Head of caudate nucleus (tissue), 42 donors: ENCODE results near the gene FBN2.

Source experiments
- DNase-seq, 42 donors: peaks; one replicate each; pipeline versions ENCODE4 v3.0.0 to v3.0.0-alpha.2; 2020 to 2021; ENCODE audit warnings: mixed read lengths in 7 of 42
- intact Hi-C: fragments of 100-400 bp; cut with DNase I; formaldehyde crosslinking; loops from one replicate; pipeline ENCODE4 v1.15.0; 2022

Gene FBN2

DNA sequence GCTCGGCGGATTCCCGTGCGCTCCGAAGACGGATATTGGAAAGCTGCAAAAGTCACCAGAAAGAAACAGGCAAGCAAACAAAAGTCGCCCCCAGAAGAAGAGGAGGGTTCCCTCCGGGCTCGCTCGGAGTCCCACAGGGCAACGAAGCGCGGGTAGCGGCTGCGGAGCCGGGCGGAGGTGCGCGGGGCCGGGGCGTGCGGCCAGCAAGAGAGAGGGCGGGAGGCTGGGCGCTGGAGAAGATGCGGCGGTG lies at the start of gene FBN2:
Gene FBN2, minus strand, starts transcription at position 246 of the 250 bp plus-strand sequence. CDS start 642 bp downstream, outside the sequence.
- intact Hi-C loops: no loop called here
- DNase-seq: no peak

DNA sequence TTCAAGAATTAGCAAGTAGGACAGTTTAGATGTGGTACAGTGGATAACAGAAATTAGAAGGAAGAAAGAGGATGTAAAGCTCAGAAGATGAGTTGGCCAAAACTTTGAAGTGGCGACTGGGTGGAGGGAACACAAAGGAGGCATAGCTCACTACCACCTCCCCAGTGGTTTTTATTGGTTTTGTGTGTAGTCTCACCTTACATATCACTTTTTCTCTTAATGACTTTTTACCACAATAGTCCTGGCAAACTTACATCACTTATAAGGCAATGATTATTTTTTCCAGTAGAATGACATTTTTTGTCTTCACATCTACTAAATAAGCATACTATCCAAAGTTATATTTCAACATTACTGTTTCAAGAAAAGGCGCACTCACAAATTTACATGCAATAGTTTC lies 49.2 kb upstream of the FBN2 start:
- intact Hi-C loops: no loop called here
- no peak for DNase-seq

DNA sequence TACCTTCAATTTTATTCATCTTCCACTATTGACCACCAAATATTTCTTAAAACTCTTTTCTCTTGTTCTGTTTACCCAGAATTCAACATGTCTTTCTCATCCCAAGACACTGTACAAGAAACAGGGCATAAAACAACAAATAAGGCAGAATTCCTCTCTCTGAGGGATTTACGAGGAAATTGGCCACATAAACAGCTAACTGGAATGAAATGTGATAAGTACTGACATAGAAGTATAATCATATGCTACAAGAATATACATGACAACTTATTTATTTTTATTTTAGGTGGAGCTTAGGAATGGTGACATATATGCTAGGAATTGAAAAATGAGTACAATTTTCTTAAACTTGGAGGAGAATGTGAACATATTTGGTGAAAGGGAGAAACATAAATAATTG lies 48.8 kb upstream of the FBN2 start:
- intact Hi-C loops: no loop called here
- DNase-seq: no peak

DNA sequence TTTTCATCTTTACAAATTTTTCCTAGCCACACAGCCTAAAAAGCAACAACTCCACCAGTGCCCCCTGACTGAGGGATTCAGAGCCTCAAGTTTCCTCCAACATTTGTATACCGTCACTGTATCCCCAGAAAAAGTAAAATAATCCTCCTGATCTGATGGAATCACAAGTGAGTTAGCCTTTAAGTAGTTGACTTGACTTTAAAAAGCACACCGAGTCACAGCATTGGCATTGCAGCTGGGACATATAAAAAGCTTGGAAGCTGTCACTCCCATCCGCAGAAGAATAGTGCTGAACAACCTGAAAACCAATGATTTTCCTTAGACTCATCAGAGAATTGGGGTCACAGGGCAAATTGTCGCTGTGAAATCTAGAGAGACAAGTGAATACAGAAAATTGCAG lies 41.6 kb upstream of the FBN2 start:
- no peak for DNase-seq
- intact Hi-C loops: no loop called here

DNA sequence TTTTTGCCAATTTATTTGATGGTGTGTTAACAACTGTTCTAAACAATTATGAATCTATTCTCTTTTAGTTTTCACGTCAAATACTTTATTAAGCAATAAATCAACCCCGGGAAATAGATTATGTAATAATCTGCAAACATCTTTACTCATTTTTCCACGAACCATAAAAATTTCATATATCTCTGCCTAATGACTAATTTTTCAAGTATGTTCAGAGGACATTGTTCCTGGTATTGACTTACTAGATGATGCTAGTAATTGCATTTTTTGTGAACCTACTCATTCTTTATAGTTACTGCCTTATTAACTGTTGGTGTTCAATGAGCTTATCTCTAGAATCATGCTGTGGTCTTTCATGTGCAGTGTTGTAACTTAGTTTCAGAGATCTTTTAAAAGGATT lies 41.0 kb upstream of the FBN2 start:
- intact Hi-C loops: no loop called here
- no peak for DNase-seq

DNA sequence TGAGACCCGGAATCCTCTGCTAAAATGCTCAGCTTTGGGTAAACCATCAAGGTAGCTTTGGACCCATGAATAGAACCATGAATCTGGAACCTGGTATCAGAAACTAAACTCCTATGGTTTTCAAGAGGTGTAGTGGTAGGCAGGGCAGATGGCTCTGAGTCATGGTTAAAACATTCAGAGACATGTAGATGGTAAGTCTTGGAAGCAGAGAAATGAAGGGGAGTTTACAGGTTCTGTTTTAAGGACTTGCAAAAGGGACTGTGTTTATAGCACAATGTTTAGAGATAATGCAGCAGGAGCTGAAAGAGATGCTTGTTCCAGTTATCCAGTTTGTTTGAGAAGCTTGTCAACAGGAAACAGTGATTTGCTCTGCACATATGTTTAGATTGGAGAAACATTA lies 36.0 kb upstream of the FBN2 start:
- DNase-seq: no peak
- intact Hi-C loops: no loop called here

DNA sequence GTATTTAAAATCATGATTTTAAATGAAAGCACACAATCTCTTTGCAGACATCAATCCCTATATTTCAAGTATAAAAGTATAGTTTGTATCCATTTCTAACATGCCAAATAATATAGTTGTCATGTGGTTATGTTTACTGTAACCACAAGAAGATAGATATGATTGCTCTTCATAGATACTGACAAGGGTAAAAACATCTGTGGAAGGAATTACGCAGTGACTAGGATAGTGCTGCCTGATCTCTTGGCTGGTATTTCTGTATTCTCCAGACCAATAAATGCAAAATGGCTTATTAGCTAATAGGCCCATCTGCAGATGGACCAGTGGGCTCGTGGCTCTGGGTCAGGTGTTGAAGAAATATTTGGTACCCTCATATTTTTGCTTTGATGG lies 34.9 kb upstream of the FBN2 start:
- no peak for DNase-seq
- intact Hi-C loops: no loop called here

DNA sequence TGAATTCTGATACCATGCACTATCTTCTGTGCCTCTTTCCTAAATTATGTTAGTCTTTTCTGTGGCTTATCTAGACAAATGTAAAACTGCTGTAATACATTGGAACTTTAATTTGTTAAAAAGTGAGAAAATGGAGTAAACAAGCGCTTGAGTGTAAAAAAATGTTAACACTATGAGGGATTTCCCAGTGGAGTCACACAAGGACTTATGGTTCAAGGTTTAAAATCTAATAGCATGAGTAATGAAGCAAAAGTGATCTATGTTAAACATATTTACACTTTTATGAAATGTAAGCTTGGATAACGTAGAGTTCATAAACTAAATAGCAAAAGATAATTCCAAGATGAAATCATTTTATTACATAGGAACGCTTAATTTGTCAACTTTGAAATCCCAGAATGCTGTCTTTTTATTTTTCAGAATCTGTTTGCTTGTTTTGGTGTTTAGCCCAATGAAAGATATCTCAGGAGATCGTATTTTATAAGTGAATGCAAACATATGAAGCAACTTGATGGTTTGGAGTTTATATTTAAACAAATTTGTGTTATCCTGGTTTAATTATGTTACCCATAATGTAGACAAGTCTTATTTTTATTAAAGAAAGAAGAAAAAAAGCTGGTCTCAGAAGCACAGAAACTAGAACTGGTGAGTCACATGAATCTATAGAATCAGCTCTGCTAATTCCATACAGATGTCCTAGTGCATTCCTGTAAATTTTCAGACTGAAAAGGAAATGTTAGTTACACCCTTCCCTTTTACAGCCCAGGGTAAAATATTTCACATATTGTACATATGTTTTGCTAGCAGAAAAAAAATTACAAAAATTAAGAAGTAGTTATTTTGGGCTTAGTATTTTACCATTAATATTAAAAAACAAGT lies 34.2 kb upstream of the FBN2 start:
- DNase-seq: no peak
- intact Hi-C loops: no loop called here

DNA sequence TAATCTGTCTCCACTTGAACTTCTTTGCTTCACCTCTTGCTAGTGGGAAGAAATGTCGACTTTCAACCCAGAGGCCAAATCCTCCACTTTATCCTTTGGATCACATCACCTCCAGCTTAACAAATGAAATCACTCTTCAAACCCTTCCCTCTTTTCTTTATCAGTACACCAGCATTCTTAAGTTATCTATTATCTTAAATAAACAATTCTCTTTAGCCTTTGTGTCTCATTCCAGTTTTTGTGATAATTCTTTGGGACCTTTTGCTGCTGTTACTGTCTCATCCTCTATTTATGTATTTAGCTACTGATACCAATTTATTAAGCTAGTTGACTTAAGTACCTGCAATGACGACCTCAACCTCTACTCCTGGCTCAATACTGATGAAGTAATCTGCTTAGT lies 28.1 kb upstream of the FBN2 start:
- intact Hi-C loops: no loop called here

DNA sequence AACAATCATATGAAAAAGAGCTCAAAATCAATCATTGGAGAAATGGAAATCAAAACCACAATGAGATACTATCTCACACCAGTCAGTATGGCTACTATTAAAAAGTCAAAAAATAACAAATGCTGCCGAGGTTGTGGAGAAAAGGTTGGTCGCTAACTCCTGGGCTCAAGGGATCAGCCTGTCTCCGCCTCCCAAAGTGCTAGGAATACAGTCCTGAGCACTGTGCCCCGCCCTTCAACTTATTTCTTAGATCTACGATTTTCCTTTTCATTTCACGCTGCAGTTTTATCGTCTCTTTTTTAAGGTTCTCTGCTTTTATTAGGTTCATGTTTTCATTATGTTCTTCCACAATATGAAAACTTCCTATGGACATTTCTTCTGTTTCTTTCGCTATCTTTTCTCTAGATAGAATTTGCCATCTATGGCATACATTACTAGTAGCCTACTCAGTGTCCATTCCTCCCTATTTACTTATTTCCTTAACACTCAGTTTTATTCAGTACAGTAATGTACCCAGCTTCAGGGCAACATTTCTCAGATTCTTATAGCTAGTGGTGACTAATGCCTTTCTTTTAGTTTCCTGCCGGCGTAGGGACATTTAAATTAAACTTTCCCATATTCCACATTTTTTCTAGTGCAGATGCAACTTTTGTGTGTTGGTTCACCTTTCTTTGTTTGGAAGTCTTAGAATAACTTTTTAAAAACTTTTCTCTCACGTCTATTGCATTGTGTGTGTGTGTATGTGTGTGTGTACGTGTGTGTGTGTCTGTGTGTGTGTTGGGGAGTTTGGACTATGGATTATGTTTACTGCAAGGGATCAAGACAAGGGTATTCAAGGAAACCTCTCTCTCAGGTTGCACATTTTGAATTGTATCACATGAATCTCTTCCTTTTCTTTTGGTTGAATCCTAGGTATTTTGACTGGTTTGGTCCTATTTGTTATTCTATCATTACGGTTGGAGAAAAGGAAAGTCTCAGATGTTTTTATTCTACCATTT lies 21.6 kb upstream of the FBN2 start:
- intact Hi-C loops: no loop called here
- no peak for DNase-seq

More for the DNA sequence above, 28.1 kb upstream of the FBN2 start:
- DNase-seq: no peak

DNA sequence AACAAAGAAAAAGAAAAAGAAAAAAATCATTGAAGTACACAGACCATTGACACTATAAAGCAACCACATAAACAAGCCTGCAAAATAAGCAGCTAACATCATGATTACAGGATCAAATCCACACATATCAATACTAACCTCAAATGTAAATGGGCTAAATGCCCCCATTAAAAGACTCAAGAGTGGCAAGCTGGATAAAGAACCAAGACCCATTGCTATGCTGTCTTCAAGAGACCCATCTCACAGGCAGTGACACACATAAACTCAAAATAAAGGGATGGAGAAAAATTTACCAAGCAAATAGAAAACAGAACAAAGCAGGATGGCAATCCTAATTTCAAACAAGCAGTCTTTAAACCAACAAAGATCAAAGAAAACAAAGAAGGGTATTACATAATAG lies 15.7 kb upstream of the FBN2 start:
- intact Hi-C loops: no loop called here

DNA sequence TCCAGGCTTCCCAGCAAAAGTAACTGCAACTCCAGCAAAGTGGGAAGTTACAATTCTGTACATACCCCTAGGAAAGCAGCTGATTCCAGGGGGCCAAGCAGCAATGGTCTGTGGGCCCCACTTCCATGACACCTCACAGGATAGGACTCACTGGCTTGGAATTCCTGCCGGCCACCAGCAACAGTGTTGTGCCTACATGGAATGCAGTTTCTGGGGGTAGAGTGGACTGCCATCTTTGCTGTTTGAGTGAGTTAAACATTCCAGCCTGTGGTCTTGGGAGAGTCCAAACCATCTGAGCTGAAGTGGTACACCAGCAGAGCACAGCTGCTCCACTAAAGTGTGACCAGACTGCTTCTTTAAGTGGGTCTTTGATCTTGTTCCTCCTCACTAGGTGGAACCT lies 13.4 kb upstream of the FBN2 start:
- intact Hi-C loops: no loop called here
- DNase-seq: no peak

More for the DNA sequence above, 15.7 kb upstream of the FBN2 start:
- no peak for DNase-seq

DNA sequence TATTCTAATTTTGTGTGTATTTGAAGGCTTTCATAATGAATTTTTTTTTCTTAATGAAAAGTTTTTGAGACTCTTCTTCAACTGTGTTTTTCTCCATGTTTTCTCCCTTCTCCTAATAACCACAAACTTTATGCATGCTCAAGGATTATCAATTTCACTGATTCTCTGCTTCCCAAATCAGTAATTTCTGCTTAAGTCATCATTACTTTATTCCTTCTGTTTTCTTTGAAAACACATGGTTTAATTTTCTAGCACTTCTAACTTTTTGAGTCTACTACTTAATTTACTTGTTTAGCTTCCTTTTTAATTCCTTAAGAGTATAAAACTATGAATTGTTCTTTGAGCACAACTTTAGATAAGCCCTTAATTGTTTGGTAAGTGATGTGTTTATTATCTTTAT lies 11.5 kb upstream of the FBN2 start:
- DNase-seq: no peak
- intact Hi-C loops: no loop called here

DNA sequence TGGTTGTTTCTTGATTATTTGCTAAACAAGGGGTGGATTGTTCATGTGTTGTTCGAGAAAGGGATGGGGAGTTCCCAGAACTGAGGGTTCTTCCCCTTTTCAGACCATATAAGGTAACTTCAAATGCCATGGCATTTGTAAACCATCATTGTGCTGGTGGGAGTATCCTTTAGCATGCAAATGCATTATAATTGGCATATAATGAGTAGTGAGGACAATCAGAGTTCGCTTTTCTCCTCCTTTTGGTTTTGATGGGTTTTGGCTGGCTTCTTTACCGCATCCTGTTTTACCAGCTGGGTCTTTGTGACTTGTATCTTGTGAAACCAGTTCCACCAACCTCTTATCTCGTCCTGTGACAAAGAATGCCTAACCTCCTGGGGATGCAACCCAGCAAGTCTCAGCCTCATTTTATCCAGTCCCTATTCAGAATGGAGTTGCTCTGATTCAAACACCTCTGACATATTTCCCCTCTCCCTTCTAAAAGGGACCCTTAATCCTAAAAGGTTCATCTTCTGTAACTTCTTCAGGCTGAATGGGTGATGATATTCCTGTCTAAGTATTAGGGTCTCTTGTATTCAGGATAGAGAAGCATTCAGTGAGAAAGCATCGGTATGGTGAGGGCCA lies 8.7 kb upstream of the FBN2 start:
- intact Hi-C loops: no loop called here
- no peak for DNase-seq

DNA sequence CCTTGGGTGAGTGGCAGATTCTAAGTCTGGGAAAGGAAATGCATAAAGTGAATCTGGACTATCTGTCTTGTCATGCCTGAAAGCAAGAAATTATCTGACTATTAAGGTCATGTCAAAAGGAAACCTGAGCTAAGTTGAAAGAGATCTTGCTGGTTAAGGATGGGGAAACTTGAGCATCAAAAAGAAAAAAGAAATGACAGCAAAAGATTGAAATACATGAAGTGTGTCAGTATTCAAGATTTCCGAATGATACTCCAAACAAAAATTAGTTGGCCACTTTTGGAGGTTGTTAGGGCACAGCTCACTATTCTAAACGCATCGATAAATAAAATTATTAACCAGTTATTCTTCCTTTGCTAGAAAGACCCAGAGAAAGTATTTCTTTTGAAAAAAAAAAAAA lies 3.3 kb upstream of the FBN2 start:
- DNase-seq: no peak
- intact Hi-C loops: no loop called here

DNA sequence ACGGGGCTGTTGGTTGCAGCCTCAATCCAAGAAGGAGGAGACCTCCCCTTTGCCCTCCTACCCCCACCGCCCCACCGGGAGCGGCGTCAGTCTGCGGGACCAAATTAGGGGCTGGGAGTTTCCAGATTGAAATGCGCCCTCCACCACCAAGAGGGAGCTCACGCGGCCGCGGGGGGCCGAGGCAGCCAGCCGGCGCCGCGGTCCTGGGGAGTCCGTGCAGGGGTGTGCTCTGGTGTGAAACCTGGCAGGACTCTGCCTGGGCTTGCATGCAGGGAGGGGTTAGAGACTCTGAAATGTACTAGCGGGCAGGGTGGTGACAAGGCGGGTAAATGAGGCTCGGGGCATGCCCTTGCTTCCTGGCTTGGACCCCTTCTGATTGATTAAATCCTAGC lies 989 bp upstream of the FBN2 start:
- no peak for DNase-seq
- intact Hi-C loops: no loop called here

DNA sequence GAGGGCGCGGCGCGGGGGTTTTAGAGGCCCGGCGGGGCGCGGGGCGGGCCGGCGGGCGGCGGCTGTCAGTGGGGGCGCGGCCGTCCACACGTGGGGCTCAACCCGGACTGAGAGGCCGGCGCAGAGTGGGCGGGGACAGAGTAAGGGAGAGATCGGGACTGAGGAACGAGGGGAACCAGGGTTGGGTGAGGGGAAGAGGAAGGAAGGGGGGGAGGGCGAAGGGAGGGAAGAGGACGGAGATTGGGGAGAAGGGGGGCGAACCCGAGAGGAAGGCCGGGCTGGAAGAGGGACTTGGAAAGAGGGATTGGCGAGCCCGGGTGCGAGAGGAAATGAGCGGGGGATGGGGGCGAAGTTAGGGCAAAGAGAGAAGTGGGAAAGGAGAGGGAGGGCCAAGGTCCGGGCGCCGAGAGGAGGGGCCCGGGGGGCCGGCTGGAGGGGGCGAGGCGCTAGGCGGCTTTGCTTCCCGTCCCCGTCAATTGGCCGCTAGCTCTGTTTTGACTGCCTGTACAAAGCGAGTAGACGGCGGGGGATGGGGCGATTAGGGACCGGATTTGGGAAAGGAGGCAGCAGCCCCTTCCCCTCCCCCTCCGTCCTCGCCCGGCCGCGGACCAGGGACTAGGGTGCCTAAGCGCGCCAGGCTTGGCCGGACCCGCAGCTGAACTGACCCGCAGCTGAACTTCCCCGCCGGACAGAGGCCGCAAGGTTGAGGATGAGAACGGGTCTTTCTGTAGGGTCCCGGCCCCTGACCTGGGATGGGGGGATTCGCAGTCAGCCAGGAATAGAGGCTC lies 399 bp upstream of the FBN2 start:
- peak in 14 of 42 donors; percentile 8 to 61 (median 15) for DNase-seq

DNA sequence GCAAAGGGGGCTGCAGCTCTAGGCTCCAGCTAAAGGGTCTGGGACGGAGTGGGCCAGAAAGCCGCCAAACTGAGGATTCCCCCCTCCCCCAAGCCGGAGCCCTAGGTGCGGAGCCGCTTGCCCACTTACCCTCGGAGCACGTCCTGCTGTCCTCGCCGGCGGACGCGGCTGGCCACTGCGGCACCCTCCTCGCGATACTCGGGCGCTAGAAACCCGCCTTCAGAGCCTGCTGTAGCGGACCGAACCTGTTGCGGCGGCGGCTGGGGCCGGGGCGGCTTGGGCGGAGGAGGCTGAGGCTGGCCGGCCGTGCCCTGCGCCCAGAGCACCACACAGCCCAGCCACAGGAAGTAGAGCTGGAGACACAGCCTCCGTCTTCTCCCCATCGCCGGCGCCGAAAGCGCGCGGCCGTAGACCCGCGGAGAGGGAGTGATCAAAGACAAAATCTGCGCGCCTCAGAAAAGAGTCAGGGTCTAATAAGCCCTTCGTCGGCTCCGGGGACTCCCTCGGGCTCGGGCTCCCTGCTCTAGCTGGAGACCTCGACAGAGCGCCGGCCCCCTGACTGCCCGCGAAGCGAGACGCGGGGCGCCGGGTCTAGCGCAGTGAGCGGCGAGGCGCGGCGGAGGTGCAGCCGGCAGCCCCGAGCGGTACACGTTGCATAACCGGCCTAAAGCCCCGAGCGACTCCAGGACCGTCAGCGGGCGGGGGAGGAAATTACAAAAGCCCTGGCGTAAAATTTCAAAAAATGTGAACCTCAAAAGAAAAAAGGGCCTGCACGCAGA lies 635 bp downstream of the FBN2 start:
- intact Hi-C loops: no loop called here
- DNase-seq: peak in 19 of 42 donors; percentile 4 to 55 (median 15)

More for the DNA sequence above, 399 bp upstream of the FBN2 start:
- intact Hi-C loops: no loop called here
